HG02571 (cell line): ENCODE measurements around the gene IL1A.

Experiments used
- ATAC-seq: cut with Tn5 transposase; IDR thresholded peaks from one replicate; pipeline ENCODE4 v1.9.1; 2021; ENCODE audit warnings: mild to moderate bottlenecking, moderate library complexity; ENCODE audit not compliant: unreplicated experiment

IL1A gene

GRCh38 chr2:112728029-112728362 is 56.3 kb downstream of the IL1A start:
- no peak for ATAC-seq

DNA sequence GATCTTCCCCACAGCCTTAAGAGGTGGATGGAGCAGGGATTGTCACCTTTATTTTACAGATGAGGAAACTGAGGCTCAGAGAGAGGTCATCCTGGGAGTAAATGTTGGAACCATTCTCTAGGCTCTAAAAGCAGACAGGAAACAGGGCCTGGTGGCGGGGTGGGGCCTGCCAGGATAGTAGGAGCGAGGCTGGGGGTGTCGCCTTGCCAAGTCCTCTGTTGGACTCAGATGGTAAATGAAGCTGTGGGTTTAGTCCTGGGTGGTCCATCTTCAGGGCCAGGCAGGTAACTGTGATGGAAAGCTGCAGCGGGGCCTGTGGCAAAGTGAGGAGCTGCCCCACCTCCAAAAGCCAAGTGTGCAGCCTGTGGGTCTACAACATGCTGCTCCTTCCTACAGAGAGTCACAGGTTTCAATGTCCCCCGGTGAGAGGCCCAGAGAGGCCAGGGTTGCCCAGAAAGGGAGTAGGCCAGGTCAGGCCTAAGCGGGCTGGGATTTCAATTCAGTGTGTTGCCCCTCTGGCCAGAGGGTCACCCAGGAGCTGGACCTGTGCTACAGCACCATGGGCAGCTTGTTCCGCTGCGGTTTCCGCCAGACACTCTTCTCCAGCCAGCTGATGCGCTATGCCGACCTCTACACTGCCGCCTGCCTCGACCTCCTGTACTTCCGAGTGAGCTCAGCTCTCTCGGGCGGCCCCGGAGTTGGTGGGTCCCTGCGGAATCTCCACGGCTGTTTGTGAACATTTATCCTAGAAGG is 56.8 kb downstream of the IL1A start:
- no peak for ATAC-seq

GRCh38 chr2:112726487-112727190 is 57.7 kb downstream of the IL1A start:
- ATAC-seq = peak; percentile 80

DNA sequence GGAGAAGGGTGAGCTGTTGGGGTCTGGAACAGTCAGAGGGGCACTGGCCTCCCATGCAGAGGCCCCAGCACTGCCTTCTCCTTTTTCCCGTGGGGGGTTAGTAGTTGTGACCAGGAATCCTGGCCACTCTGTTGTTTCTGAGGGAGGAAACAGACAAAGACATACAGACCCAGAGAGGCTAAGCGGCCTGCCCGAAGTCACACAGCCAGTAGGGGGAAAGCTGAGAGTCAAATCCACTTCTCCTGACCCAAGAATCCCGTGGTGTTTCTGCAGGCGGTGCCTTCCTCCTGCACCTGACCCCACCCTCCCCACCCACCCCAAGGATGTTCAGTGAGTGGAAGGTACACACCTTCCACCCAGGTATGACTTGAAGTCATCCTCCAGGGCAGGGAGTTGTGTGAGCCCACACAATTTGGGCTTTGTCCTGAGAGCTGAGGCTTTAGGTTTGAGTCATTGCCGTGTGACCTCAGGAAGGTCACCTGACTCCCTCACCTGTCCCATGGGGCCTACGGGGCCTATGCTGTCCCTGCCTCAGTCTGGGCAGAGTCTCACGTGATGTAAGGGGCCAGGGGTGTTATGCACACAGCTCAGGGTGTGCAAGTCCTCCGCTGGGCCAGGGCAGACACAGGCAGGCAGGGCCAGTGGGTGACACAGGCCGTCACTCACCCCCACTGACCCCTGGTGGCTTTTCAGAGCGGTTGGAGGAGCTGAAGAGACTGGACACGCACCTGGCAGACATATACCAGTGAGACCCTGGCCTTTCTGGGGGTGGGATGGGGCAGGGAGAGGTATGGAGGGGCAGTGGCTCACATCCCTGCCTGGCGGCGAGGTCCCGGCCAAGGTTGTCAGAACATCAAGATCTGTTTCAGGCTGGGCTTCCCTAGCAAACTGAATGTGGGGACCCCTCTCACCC is 58.5 kb downstream of the IL1A start:
- ATAC-seq = peak; percentile 37

- no peak for ATAC-seq
Observed at GRCh38 chr2:112724591-112725525, 59.4 kb downstream of the IL1A start.

- no peak for ATAC-seq
Observed at GRCh38 chr2:112723995-112724394, 60.3 kb downstream of the IL1A start.
